Ascending aorta (tissue), 2 donors: ENCODE results near the gene YAF2. TPM values are rescaled to one million over a fixed set of nuclear protein-coding genes. Genes with fewer than 3 reads are reported as not detected.

ENCODE experiments used
- DNase-seq, 2 donors: peaks; one replicate each; pipeline ENCODE4 v3.0.0-alpha.2; 2019; ENCODE audit warnings: low spot score in 2 of 2
- H3K27ac ChIP-seq, 2 donors: fragments of 200-600 bp; sonication (generic); one replicate each; pipeline ENCODE4 v1.5.1; 2016 to 2017; ENCODE audit warnings: mild to moderate bottlenecking in 1 of 2
- H3K27me3 ChIP-seq: fragments of 200-600 bp; sonication (generic); one replicate; pipeline ENCODE4 v1.5.1; 2017
- H3K36me3 ChIP-seq, 2 donors: fragments of 200-600 bp; sonication (generic); one replicate each; pipeline ENCODE4 v1.5.1; 2016
- H3K4me1 ChIP-seq, 2 donors: fragments of 200-600 bp; sonication (generic); one replicate each; pipeline ENCODE4 v1.5.1; 2016 to 2017; ENCODE audit warnings: mild to moderate bottlenecking in 1 of 2
- H3K4me3 ChIP-seq, 2 donors: fragments of 200-600 bp; sonication (generic); one replicate each; pipeline ENCODE4 v1.5.1; 2016 to 2017; ENCODE audit warnings: mild to moderate bottlenecking in 1 of 2
- H3K9me3 ChIP-seq, 2 donors: fragments of 200-600 bp; sonication (generic); one replicate each; pipeline ENCODE4 v1.5.1; 2016
- intact Hi-C: fragments of 100-400 bp; cut with DNase I; formaldehyde crosslinking; loops from one replicate; pipeline ENCODE4 v1.15.1; 2023
- total RNA-seq: library from RNA; depleted of rRNA; stranded (reverse); fragments of >200 nt; gene quantifications from one replicate; pipeline ENCODE4 v1.1.0, GENCODE V29; 2016
- TF ChIP-seq, protein P1 (sequence below), 3 experiments: fragments of 200-600 bp in 2 of 3; fragments of 450-650 bp in 1 of 3; sonication (generic) in 2 of 3; IDR thresholded peaks; one replicate each; pipeline ENCODE4 v1.5.1; 2016 to 2019; ENCODE audit warnings: antibody characterized with exemption in 3 of 3, mild to moderate bottlenecking in 1 of 3, moderate library complexity in 1 of 3

The YAF2 gene
- 14.2 TPM for total RNA-seq

- TF ChIP-seq, protein P1, sequence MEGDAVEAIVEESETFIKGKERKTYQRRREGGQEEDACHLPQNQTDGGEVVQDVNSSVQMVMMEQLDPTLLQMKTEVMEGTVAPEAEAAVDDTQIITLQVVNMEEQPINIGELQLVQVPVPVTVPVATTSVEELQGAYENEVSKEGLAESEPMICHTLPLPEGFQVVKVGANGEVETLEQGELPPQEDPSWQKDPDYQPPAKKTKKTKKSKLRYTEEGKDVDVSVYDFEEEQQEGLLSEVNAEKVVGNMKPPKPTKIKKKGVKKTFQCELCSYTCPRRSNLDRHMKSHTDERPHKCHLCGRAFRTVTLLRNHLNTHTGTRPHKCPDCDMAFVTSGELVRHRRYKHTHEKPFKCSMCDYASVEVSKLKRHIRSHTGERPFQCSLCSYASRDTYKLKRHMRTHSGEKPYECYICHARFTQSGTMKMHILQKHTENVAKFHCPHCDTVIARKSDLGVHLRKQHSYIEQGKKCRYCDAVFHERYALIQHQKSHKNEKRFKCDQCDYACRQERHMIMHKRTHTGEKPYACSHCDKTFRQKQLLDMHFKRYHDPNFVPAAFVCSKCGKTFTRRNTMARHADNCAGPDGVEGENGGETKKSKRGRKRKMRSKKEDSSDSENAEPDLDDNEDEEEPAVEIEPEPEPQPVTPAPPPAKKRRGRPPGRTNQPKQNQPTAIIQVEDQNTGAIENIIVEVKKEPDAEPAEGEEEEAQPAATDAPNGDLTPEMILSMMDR (IDR thresholded peaks at IDR 0.05) = no peak
- intact Hi-C loops = loop anchor here (1.0 to 10.0 kb wide), 5 partner anchors 95 to 1596 kb away; partner anchors contain the start of genes IRAK4, PRICKLE1, PUS7L and TMEM117
- Histone ChIP-seq H3K4me3 (peak within 1 kb of the TSS; percentile 96 to 98), H3K27ac (peak within 1 kb of the TSS; percentile 87 to 97), H3K36me3 (no peaks in the 10 kb centered on the region), H3K27me3 (no peaks in the 10 kb centered on the region), H3K9me3 (no peaks in the 10 kb centered on the region), H3K4me1 (peaks cover 0 to 11% of the 10 kb centered on the region in 2 donors)
- DNase-seq = peak; percentile 59 to 93
Measured at GRCh38 chr12:42238240-42239140, at the start of gene YAF2. Gene YAF2, minus strand, starts transcription at chr12:42238248. Its CDS starts 68 bp downstream, at chr12:42238180.

GRCh38 chr12:42286741-42287140 lies 48.7 kb upstream of the YAF2 start:
- intact Hi-C loops = no loop called here
- Histone ChIP-seq H3K27ac (no peak overlapping the region), H3K27me3 (no peaks in the 10 kb centered on the region), H3K36me3 (no peaks in the 10 kb centered on the region), H3K4me3 (no peak overlapping the region), H3K9me3 (no peaks in the 10 kb centered on the region), H3K4me1 (no peaks in the 10 kb centered on the region)
- no peak for DNase-seq
- TF ChIP-seq, protein P1 (IDR thresholded peaks at IDR 0.05) = no peak

DNA sequence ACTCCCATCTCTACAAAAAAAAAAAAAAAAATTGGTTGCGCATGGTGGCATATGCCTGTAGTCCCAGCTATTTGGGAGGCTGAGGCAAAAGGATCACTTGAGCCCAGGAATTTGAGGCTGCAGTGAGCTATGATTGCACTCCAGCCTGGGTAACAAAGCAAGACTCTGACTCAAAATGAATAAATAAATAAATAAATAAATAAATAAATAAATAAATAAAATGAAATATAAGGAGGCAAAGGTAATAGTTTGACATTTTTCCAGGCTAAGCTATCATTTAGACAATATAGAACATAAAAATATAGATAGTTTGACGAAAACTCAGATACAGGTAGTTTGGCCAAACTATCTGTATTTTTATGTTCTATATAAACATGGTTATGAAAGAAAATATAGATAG lies 47.4 kb upstream of the YAF2 start:
- Histone ChIP-seq H3K27me3 (no peaks in the 10 kb centered on the region), H3K36me3 (no peaks in the 10 kb centered on the region), H3K9me3 (no peaks in the 10 kb centered on the region), H3K4me3 (no peak overlapping the region), H3K4me1 (no peaks in the 10 kb centered on the region), H3K27ac (no peak overlapping the region)
- TF ChIP-seq, protein P1 (IDR thresholded peaks at IDR 0.05) = no peak
- intact Hi-C loops = no loop called here
- DNase-seq = no peak

DNA sequence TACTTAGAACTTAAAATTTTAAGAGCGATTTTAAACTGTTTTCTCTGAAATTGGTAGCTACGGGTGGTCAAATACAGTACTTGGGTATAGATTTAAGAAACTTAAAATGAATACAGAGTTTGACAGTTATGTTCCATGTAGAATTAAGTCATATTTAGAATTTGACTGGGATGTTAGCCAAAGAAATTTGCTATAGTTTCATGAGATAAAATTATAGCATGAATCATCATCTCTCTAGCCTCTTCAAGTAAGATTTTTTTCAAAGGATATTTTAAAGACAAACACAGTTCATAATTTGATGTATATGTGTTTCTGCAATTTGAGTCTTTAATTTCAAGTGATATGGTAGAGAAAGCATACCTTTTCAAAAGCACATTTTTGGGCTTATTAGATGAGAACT lies 46.8 kb upstream of the YAF2 start:
- H3K36me3 ChIP-seq = no peaks in the 10 kb centered on the region
- intact Hi-C loops = no loop called here
- TF ChIP-seq, protein P1 (IDR thresholded peaks at IDR 0.05) = no peak
- H3K27ac ChIP-seq = no peak overlapping the region
- H3K4me1 ChIP-seq = no peaks in the 10 kb centered on the region
- no peak for DNase-seq
- no peaks in the 10 kb centered on the region for H3K27me3 ChIP-seq
- H3K9me3 ChIP-seq = no peaks in the 10 kb centered on the region
- no peak overlapping the region for H3K4me3 ChIP-seq

DNA sequence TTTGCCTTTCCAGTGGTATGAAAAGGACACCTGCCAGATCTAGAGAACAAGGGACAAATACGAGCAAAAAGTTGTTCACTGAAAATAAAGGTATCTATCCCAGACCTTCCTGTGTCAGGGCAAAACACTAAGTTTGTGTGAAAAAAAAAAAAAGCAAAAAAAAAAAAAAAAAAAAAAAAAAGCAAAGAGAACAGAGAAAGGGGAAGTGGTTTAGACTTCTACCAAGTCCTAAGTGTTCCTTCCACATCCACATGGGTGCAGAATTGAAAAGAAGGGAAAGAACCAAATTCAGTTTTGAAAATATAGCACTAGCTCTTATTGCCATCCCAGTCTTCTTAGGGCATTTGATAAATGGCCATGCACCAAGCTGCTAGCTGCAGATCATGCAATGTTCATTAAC lies 46.1 kb upstream of the YAF2 start:
- no peak overlapping the region for H3K4me3 ChIP-seq
- no peaks in the 10 kb centered on the region for H3K36me3 ChIP-seq
- TF ChIP-seq, protein P1 (IDR thresholded peaks at IDR 0.05) = no peak
- no peak overlapping the region for H3K27ac ChIP-seq
- intact Hi-C loops = no loop called here
- H3K27me3 ChIP-seq = no peaks in the 10 kb centered on the region
- no peak for DNase-seq
- no peaks in the 10 kb centered on the region for H3K9me3 ChIP-seq
- H3K4me1 ChIP-seq = no peaks in the 10 kb centered on the region
